Endothelial cell of umbilical vein (primary cell): ENCODE measurements around the gene FSIP1.

Experiments
- CTCF ChIP-seq, 2 donors: IDR thresholded peaks; 1 replicate in 1 of 2; 2 replicates in 1 of 2; pipeline ENCODE4 v1.5.1; 2011; ENCODE audit warnings: low read length in 2 of 2, mild to moderate bottlenecking in 2 of 2, moderate library complexity in 2 of 2, control low read depth in 1 of 2, inconsistent platforms in 1 of 2, low read depth in 1 of 2; ENCODE audit not compliant: insufficient read depth in 1 of 2; ENCODE audit errors: extremely low read depth in 1 of 2
- POLR2AphosphoS5 ChIP-seq: IDR thresholded peaks from 2 replicates; pipeline ENCODE4 v1.6.1; 2012; ENCODE audit warnings: low read depth, mild to moderate bottlenecking, control low read depth, low read length, moderate library complexity; ENCODE audit not compliant: insufficient read depth

DNA sequence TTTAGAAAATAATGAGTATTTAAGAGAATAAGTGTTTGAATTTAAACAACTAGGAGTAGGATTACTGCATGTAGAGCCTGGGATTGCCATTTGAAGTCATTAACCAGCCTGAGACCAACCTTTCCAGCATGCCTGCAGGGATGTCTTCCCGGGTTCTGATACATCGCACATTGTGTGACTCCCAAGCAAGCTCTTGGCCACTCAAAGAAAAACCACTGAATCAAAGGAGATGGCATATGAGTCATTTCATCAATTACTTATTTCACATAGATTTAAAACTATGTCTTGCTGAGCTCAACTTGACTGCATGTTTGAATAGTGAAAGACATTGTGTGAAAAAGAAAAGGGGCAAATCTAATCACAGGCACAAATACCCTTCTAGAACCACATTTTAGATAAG lies 216.8 kb downstream of the FSIP1 start:
- TF ChIP-seq CTCF (IDR thresholded peaks at IDR 0.05; ENCODE audit: extremely low read depth in 1 of 2, insufficient read depth in 1 of 2, low read depth in 1 of 2, low read length in 2 of 2) (no peak), POLR2AphosphoS5 (no peak)
